Stimulated activated CD8-positive, alpha-beta memory T cell treated with anti-CD3 and anti-CD28 coated beads, Interleukin-4, amount 100 ng/mL, for 4 hours (primary cell): Measurements from ENCODE around the gene ZNF341.

Experiments
- DNase-seq, 2 donors: peaks; one replicate each; pipeline ENCODE4 v3.0.0-alpha.2; 2020; ENCODE audit warnings: low read depth in 2 of 2, low spot score in 1 of 2

Gene ZNF341

GRCh38 chr20:33822991-33823390, 91.2 kb downstream of the ZNF341 start:
- no peak for DNase-seq

- DNase-seq, result no peak
These were observed 93.1 kb downstream of the ZNF341 start for GRCh38 chr20:33824852-33825251.

- no peak for DNase-seq
These were observed 93.8 kb downstream of the ZNF341 start for GRCh38 chr20:33825340-33826269.

- DNase-seq, result no peak
These were observed 94.6 kb downstream of the ZNF341 start for GRCh38 chr20:33826270-33826897.

- DNase-seq, result no peak
These were observed 95.3 kb downstream of the ZNF341 start for GRCh38 chr20:33827109-33827508.

GRCh38 chr20:33827634-33828325, 96.0 kb downstream of the ZNF341 start:
- DNase-seq, result no peak

GRCh38 chr20:33828326-33828844, 96.6 kb downstream of the ZNF341 start:
- DNase-seq, result no peak

GRCh38 chr20:33828967-33829560, 97.3 kb downstream of the ZNF341 start:
- DNase-seq, result no peak

- no peak for DNase-seq
These were observed 97.8 kb downstream of the ZNF341 start for GRCh38 chr20:33829636-33830035.

GRCh38 chr20:33830371-33830770, 98.6 kb downstream of the ZNF341 start:
- no peak for DNase-seq

GRCh38 chr20:33832103-33832804, 100.5 kb downstream of the ZNF341 start:
- no peak for DNase-seq

- no peak for DNase-seq
These were observed 101.5 kb downstream of the ZNF341 start for GRCh38 chr20:33833333-33833732.

- DNase-seq, result no peak
These were observed 103.9 kb downstream of the ZNF341 start for GRCh38 chr20:33835615-33836172.

GRCh38 chr20:33836277-33836676, 104.5 kb downstream of the ZNF341 start:
- DNase-seq, result no peak

GRCh38 chr20:33837096-33837830, 105.5 kb downstream of the ZNF341 start:
- DNase-seq, result no peak

GRCh38 chr20:33838035-33838864, 106.5 kb downstream of the ZNF341 start:
- no peak for DNase-seq

GRCh38 chr20:33839591-33839990, 107.8 kb downstream of the ZNF341 start:
- no peak for DNase-seq

GRCh38 chr20:33840160-33840559, 108.4 kb downstream of the ZNF341 start:
- DNase-seq, result no peak
